Lower leg skin (tissue), 3 donors: ENCODE measurements around the gene SMIM33.

Experiments
- POLR2A ChIP-seq, 2 donors: fragments of 450-650 bp; IDR thresholded peaks; one replicate each; pipeline ENCODE4 v1.6.1; 2016 to 2017; ENCODE audit warnings: antibody characterized with exemption in 2 of 2, mild to moderate bottlenecking in 1 of 2, moderate library complexity in 1 of 2
- TF ChIP-seq, protein P1 (sequence below), 3 donors: fragments of 450-650 bp; IDR thresholded peaks; one replicate each; pipeline ENCODE4 v1.5.1; 2016; ENCODE audit warnings: antibody characterized with exemption in 3 of 3, mild to moderate bottlenecking in 3 of 3, moderate library complexity in 2 of 3

DNA sequence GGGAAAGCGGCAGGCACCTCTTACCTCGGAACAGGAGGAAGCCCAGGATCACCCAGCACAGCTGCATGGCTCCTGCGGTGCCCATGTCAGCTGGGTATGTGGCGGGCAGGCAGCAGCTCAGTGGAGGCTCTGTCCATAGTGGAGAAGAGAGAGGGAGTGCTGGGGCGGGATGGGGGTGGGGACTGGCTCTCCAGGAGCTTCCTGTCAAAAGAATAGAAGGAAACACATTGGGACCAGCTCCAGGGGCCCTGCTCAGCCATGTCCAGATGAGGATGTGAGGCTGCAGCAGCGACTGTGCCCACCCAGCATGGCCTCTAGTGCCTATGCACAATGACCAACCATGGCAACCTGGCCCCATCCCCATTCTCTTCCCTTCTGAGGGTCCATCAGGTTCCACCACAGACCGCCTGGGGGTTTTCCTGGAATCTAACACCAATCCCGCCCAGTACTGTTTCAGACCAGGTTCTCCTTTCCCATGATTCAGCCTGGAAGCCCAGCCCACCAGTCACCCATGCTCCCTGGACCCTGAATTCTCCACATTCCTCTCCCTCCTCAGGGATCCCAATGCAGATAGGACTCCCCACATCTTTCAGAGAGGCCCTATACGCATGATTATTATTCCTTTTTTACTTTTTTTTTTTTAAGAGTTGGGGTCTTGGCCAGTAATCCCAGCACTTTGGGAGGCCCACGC lies 8.1 kb upstream of the SMIM33 start, which contains the start of gene ECSCR:
- TF ChIP-seq POLR2A (IDR thresholded peaks at IDR 0.05) = no peak
- TF ChIP-seq, protein P1, sequence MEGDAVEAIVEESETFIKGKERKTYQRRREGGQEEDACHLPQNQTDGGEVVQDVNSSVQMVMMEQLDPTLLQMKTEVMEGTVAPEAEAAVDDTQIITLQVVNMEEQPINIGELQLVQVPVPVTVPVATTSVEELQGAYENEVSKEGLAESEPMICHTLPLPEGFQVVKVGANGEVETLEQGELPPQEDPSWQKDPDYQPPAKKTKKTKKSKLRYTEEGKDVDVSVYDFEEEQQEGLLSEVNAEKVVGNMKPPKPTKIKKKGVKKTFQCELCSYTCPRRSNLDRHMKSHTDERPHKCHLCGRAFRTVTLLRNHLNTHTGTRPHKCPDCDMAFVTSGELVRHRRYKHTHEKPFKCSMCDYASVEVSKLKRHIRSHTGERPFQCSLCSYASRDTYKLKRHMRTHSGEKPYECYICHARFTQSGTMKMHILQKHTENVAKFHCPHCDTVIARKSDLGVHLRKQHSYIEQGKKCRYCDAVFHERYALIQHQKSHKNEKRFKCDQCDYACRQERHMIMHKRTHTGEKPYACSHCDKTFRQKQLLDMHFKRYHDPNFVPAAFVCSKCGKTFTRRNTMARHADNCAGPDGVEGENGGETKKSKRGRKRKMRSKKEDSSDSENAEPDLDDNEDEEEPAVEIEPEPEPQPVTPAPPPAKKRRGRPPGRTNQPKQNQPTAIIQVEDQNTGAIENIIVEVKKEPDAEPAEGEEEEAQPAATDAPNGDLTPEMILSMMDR (IDR thresholded peaks at IDR 0.05) = no peak
